GM18508 (cell line): ENCODE measurements around the gene ZDHHC8.

Source experiments
- ATAC-seq: cut with Tn5 transposase; IDR thresholded peaks from one replicate; pipeline ENCODE4 v1.9.1; 2021; ENCODE audit warnings: moderate number of reproducible peaks; ENCODE audit not compliant: insufficient read depth, unreplicated experiment

The ZDHHC8 gene

GRCh38 chr22:20131597-20131858, at the start of gene ZDHHC8:
Gene ZDHHC8, plus strand, starts transcription at chr22:20131804. Its CDS starts 144 bp downstream, at chr22:20131948.
- no peak for ATAC-seq

GRCh38 chr22:20083157-20083890, 48.3 kb upstream of the ZDHHC8 start:
- no peak for ATAC-seq

GRCh38 chr22:20083891-20084546, 47.6 kb upstream of the ZDHHC8 start:
- ATAC-seq: no peak

GRCh38 chr22:20084547-20085413, 46.8 kb upstream of the ZDHHC8 start:
- ATAC-seq: no peak

GRCh38 chr22:20085651-20086050, 46.0 kb upstream of the ZDHHC8 start:
- ATAC-seq: no peak

- no peak for ATAC-seq
Observed at GRCh38 chr22:20086101-20086599, 45.5 kb upstream of the ZDHHC8 start.

- ATAC-seq: no peak
Observed at GRCh38 chr22:20086763-20087162, 44.8 kb upstream of the ZDHHC8 start.

GRCh38 chr22:20087319-20088262, 44.0 kb upstream of the ZDHHC8 start:
- ATAC-seq: no peak

GRCh38 chr22:20088263-20088648, 43.3 kb upstream of the ZDHHC8 start:
- no peak for ATAC-seq

- no peak for ATAC-seq
Observed at GRCh38 chr22:20089226-20089976, 42.2 kb upstream of the ZDHHC8 start.

GRCh38 chr22:20089977-20090729, 41.5 kb upstream of the ZDHHC8 start:
- ATAC-seq: no peak

- ATAC-seq: no peak
Observed at GRCh38 chr22:20090730-20091240, 40.8 kb upstream of the ZDHHC8 start.

- ATAC-seq: no peak
Observed at GRCh38 chr22:20091690-20092476, 39.7 kb upstream of the ZDHHC8 start.

GRCh38 chr22:20092477-20092854, 39.1 kb upstream of the ZDHHC8 start:
- ATAC-seq: no peak

- no peak for ATAC-seq
Observed at GRCh38 chr22:20093418-20094196, 38.0 kb upstream of the ZDHHC8 start.

GRCh38 chr22:20094197-20094807, 37.3 kb upstream of the ZDHHC8 start:
- no peak for ATAC-seq
